A673 (cell line): ENCODE results near the gene SLC17A8. TPM values are rescaled to one million over a fixed set of nuclear protein-coding genes. Genes with fewer than 3 reads are reported as not detected.

Source experiments
- BruUV-seq: library from RNA; stranded (reverse); fragments of 400-500 nt; replicated peaks from 2 replicates; lab custom pipeline; 2021; lab: Mats Ljungman, UMichigan
- CTCF ChIA-PET: fragments of 300-600 bp; sonication (Branson Sonifier 250); formaldehyde crosslinking; loops from one replicate; lab custom pipeline; 2022; ENCODE audit warnings: antibody characterized with exemption; lab: Charles Lee
- POLR2A ChIA-PET: fragments of 300-600 bp; sonication (Branson Sonifier 250); formaldehyde crosslinking; loops from one replicate; lab custom pipeline; 2022; ENCODE audit warnings: antibody characterized with exemption; ENCODE audit not compliant: low non-redundant PET; lab: Charles Lee
- DNase-seq: peaks from one replicate; pipeline ENCODE4 v3.0.0-alpha.2; 2015; ENCODE audit warnings: low spot score
- H3K27ac ChIP-seq: fragments of 200-600 bp; sonication (generic); 2 replicates; pipeline ENCODE4 v1.5.1; 2016; ENCODE audit warnings: mixed run types, low read depth, mild to moderate bottlenecking, mixed read lengths, antibody characterized with exemption, low read length; ENCODE audit not compliant: poor library complexity, severe bottlenecking
- H3K27me3 ChIP-seq: fragments of 200-600 bp; sonication (generic); replicated peaks from 2 replicates; pipeline ENCODE4 v1.6.1; 2017; ENCODE audit warnings: mixed run types, low read depth, mild to moderate bottlenecking, mixed read lengths, antibody characterized with exemption, low read length; ENCODE audit not compliant: insufficient read depth, poor library complexity
- H3K36me3 ChIP-seq: fragments of 200-600 bp; sonication (generic); 2 replicates; pipeline ENCODE4 v1.6.1; 2016; ENCODE audit warnings: mixed run types, mild to moderate bottlenecking, mixed read lengths, antibody characterized with exemption, low read length; ENCODE audit not compliant: insufficient read depth, poor library complexity, severe bottlenecking
- H3K4me1 ChIP-seq: fragments of 200-600 bp; sonication (generic); 2 replicates; pipeline ENCODE4 v1.6.1; 2017; ENCODE audit warnings: mixed run types, mild to moderate bottlenecking, mixed read lengths, antibody characterized with exemption, low read length; ENCODE audit not compliant: insufficient read depth, poor library complexity, severe bottlenecking
- H3K4me3 ChIP-seq: fragments of 200-600 bp; sonication (generic); 2 replicates; pipeline ENCODE4 v1.5.1; 2016; ENCODE audit warnings: low read depth, mixed run types, mild to moderate bottlenecking, mixed read lengths, low read length; ENCODE audit not compliant: poor library complexity, severe bottlenecking
- H3K9me3 ChIP-seq: fragments of 200-600 bp; sonication (generic); 2 replicates; pipeline ENCODE4 v1.6.1; 2016; ENCODE audit warnings: mixed run types, low read depth, mild to moderate bottlenecking, mixed read lengths, antibody characterized with exemption, low read length; ENCODE audit not compliant: poor library complexity, severe bottlenecking
- EZH2 ChIP-seq: fragments of 200-600 bp; sonication (generic); IDR thresholded peaks from 2 replicates; pipeline ENCODE4 v1.6.1; 2017; ENCODE audit warnings: borderline replicate concordance, low read depth, mild to moderate bottlenecking, mixed read lengths, antibody characterized with exemption, low read length; ENCODE audit not compliant: poor library complexity, severe bottlenecking
- intact Hi-C: fragments of 100-400 bp; cut with micrococcal nuclease; formaldehyde crosslinking; loops from one replicate; pipeline ENCODE4 v1.10.0; 2022; ENCODE audit not compliant: unreplicated experiment
- total RNA-seq: library from RNA; stranded (reverse); gene quantifications from 2 replicates; pipeline ENCODE4 v1.2.3, GENCODE V29; 2021
- TF ChIP-seq, protein P1 (sequence below): fragments of 300-800, 200-600 bp; sonication (generic); conservative IDR thresholded peaks from 2 replicates; pipeline ENCODE4 v1.5.1; 2017; ENCODE audit warnings: low read depth, mild to moderate bottlenecking, antibody characterized with exemption, low read length, moderate library complexity, mixed read lengths

SLC17A8 gene
- total RNA-seq, 1 experiment from 2014 or later, result not detected

DNA sequence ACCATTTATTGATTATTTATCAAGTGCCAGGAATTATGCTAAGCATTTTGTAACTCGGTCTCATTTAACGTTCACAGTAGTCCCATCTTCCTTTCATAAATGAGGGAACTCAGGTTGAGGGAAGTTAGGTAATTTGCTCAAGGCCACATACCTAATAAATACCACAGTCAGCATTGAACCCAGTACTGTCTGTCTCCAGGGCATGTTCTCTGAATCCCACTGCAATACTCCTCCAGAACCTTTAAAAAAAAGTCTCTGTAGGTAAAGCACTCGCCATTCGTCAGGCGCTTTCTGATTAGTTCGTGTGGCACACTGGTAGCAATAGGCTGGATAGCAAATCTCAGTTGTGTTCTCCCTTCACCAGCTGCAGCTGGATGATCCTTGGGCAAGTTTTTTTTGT, 14.3 kb downstream of the SLC17A8 start:
- Histone ChIP-seq H3K9me3 (no peaks in the 10 kb centered on the region), H3K36me3 (no peaks in the 10 kb centered on the region), H3K27me3 (no peaks in the 10 kb centered on the region), H3K4me1 (no peaks in the 10 kb centered on the region), H3K4me3 (no peak overlapping the region), H3K27ac (no peak overlapping the region)
- no peak for DNase-seq
- intact Hi-C loops, result no loop called here
- no TSS peak for BruUV-seq
- CTCF ChIA-PET, result no interaction called here
- no peak for TF ChIP-seq EZH2
- TF ChIP-seq, protein P1, sequence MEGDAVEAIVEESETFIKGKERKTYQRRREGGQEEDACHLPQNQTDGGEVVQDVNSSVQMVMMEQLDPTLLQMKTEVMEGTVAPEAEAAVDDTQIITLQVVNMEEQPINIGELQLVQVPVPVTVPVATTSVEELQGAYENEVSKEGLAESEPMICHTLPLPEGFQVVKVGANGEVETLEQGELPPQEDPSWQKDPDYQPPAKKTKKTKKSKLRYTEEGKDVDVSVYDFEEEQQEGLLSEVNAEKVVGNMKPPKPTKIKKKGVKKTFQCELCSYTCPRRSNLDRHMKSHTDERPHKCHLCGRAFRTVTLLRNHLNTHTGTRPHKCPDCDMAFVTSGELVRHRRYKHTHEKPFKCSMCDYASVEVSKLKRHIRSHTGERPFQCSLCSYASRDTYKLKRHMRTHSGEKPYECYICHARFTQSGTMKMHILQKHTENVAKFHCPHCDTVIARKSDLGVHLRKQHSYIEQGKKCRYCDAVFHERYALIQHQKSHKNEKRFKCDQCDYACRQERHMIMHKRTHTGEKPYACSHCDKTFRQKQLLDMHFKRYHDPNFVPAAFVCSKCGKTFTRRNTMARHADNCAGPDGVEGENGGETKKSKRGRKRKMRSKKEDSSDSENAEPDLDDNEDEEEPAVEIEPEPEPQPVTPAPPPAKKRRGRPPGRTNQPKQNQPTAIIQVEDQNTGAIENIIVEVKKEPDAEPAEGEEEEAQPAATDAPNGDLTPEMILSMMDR, result no peak
- POLR2A ChIA-PET, result no interaction called here

DNA sequence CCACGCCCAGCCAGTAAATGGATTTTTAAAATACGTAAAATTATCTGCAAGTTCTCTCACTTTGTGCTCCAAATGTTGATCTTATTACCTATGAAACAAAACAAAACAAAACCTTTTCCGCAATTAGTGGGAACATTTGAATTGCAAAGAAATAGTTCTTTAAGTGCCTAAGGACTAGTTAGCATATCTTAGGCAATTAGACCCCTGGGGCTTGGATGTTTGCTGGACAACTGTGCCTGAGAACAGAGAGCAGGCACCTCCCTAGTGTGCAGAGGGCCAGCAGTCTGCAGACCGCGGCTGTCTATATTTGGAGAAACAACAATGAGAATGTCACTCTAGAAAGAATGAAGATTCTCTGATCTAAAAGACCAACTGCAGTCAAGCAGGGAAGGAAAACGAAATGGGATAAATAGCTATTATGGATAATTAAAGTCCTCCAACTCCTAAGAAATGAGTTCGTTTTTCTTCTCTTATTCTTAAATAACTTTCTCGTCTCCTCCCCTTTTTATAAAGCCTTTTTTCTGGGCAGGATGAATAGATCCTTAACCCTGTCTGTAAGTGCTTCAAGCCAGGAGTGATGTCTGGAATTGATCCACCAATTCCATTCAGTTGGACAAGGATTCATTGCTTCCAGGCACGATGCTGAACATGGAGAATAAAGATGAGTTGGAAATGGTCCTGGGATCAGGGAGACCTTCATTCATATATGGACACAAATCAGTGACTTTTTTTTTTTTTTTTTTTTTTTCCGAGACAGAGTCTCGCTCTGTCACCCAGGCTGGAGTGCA, 16.2 kb downstream of the SLC17A8 start:
- H3K4me3 ChIP-seq, result no peak overlapping the region
- no peaks in the 10 kb centered on the region for H3K27me3 ChIP-seq
- H3K4me1 ChIP-seq, result no peaks in the 10 kb centered on the region
- ChIA-PET CTCF (no interaction called here), POLR2A (no interaction called here)
- no peaks in the 10 kb centered on the region for H3K36me3 ChIP-seq
- H3K9me3 ChIP-seq, result no peaks in the 10 kb centered on the region
- TF ChIP-seq EZH2, result no peak
- TF ChIP-seq, protein P1, result no peak
- peak; percentile 19 for DNase-seq
- intact Hi-C loops, result no loop called here
- BruUV-seq, result no TSS peak
- H3K27ac ChIP-seq, result no peak overlapping the region

DNA sequence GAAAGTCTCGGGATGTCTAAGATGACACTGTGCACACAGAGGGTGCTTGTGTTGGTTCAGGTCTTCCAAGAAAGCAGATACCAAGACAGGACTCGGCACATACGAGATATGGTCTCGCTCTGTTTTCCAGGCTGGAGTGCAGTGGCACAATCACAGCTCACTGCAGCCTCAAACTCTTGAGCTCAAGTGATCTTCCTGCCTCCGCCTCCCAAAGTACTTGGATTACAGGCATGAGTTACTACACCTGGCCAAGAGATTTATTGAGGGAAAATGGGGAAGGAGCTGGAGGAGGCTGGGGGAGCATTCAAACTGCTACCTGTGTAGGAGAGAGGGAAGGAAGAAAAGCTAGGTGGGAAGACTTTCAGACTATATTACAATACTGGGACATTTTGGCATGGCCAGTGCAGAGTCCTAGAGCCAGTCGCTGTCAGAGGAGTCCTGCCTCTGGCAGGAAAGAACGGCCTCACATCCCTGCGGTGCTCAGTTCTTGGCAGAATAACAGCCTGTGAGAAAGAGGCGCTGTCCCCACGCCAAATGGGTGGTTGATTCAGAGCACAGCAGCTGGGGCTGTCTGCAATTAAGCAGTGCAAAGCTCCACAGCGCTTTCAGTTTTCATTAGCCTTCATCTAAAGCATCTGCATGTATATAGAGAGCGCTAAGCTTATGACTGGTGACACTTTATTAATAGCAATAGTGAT, 18.3 kb downstream of the SLC17A8 start:
- H3K4me3 ChIP-seq, result no peak overlapping the region
- intact Hi-C loops, result no loop called here
- no peak overlapping the region for H3K27ac ChIP-seq
- no TSS peak for BruUV-seq
- peak; percentile 36 for DNase-seq
- ChIA-PET POLR2A (no interaction called here), CTCF (no interaction called here)
- H3K9me3 ChIP-seq, result no peaks in the 10 kb centered on the region
- no peaks in the 10 kb centered on the region for H3K4me1 ChIP-seq
- H3K36me3 ChIP-seq, result no peaks in the 10 kb centered on the region
- TF ChIP-seq EZH2, result no peak
- TF ChIP-seq, protein P1, result no peak
- no peaks in the 10 kb centered on the region for H3K27me3 ChIP-seq
